ENCODE measurements around the gene ZFP90. TPM values are rescaled to one million over a fixed set of nuclear protein-coding genes. Genes with fewer than 3 reads are reported as not detected.
A peak's percentile ranks its signal among the peaks of the same experiment; 100 is the strongest.

ZFP90 gene
- total and polyA plus RNA-seq, 4 donors, result 2.1 to 18.9 (median 5.6) TPM

- Histone ChIP-seq H3K27ac (ENCODE audit: low read depth in 1 of 2, low read length in 2 of 2) (no peak overlapping the region), H3K9ac (ENCODE audit: low read depth in 1 of 2, low read length in 2 of 2) (no peak overlapping the region), H3K36me3 (ENCODE audit: control insufficient read depth in 4 of 4, insufficient read depth in 3 of 4, low read depth in 1 of 4, low read length in 3 of 4) (no peaks in the 10 kb centered on the region), H3K9me3 (ENCODE audit: control insufficient read depth in 4 of 4, low read length in 3 of 4) (peaks cover 40 to 73% (median 46%) of the 10 kb centered on the region in 4 donors), H3K27me3 (ENCODE audit: control insufficient read depth in 4 of 4, insufficient read depth in 4 of 4, low read length in 3 of 4) (no peaks in the 10 kb centered on the region), H3K4me1 (ENCODE audit: control insufficient read depth in 4 of 4, insufficient read depth in 4 of 4, low read length in 3 of 4) (no peaks in the 10 kb centered on the region), H3K4me3 (ENCODE audit: low read depth in 1 of 3, low read length in 3 of 3) (peak overlapping the region in 2 of 3 donors; percentile 29 to 46)
- DNase-seq (ENCODE audit: low spot score), result no peak
- WGBS, result 98% methylated on average over 3 of the region's 3 CpGs
- TF ChIP-seq YY1 (IDR thresholded peaks at IDR 0.05), result no peak
Measured at GRCh38 chr16:68575082-68575481, 36.0 kb downstream of the ZFP90 start.

- WGBS, result 94% methylated on average over 2 of the region's 2 CpGs
- no peak for TF ChIP-seq RAD21 (IDR thresholded peaks at IDR 0.05)
- no peak for TF ChIP-seq RXRA (IDR thresholded peaks at IDR 0.05)
- TF ChIP-seq ATF3 (IDR thresholded peaks at IDR 0.05), result no peak
- Histone ChIP-seq H3K9ac (ENCODE audit: low read depth in 1 of 2, low read length in 2 of 2) (no peak overlapping the region), H3K36me3 (ENCODE audit: control insufficient read depth in 4 of 4, insufficient read depth in 3 of 4, low read depth in 1 of 4, low read length in 3 of 4) (no peaks in the 10 kb centered on the region), H3K9me3 (ENCODE audit: control insufficient read depth in 4 of 4, low read length in 3 of 4) (peaks cover 26 to 55% (median 33%) of the 10 kb centered on the region in 4 donors), H3K4me3 (ENCODE audit: low read depth in 1 of 3, low read length in 3 of 3) (no peak overlapping the region), H3K27ac (ENCODE audit: low read depth in 1 of 2, low read length in 2 of 2) (no peak overlapping the region), H3K4me1 (ENCODE audit: control insufficient read depth in 4 of 4, insufficient read depth in 4 of 4, low read length in 3 of 4) (no peaks in the 10 kb centered on the region), H3K27me3 (ENCODE audit: control insufficient read depth in 4 of 4, insufficient read depth in 4 of 4, low read length in 3 of 4) (no peaks in the 10 kb centered on the region)
- DNase-seq (ENCODE audit: low spot score), result no peak
Measured at GRCh38 chr16:68577352-68577853, 38.3 kb downstream of the ZFP90 start.

GRCh38 chr16:68590201-68590994 lies 51.3 kb downstream of the ZFP90 start:
- Histone ChIP-seq H3K4me3 (ENCODE audit: low read depth in 1 of 3, low read length in 3 of 3) (no peak overlapping the region), H3K36me3 (ENCODE audit: control insufficient read depth in 4 of 4, insufficient read depth in 3 of 4, low read depth in 1 of 4, low read length in 3 of 4) (no peaks in the 10 kb centered on the region), H3K27me3 (ENCODE audit: control insufficient read depth in 4 of 4, insufficient read depth in 4 of 4, low read length in 3 of 4) (no peaks in the 10 kb centered on the region), H3K9me3 (ENCODE audit: control insufficient read depth in 4 of 4, low read length in 3 of 4) (peaks cover 0 to 4% (median 0%) of the 10 kb centered on the region in 4 donors), H3K9ac (ENCODE audit: low read depth in 1 of 2, low read length in 2 of 2) (no peak overlapping the region), H3K4me1 (ENCODE audit: control insufficient read depth in 4 of 4, insufficient read depth in 4 of 4, low read length in 3 of 4) (peaks cover 0 to 4% (median 0%) of the 10 kb centered on the region in 4 donors), H3K27ac (ENCODE audit: low read depth in 1 of 2, low read length in 2 of 2) (no peak overlapping the region)
- WGBS, result 21% methylated on average over 26 of the region's 26 CpGs
- TF ChIP-seq JUND (IDR thresholded peaks at IDR 0.05) (no peak), RXRA (IDR thresholded peaks at IDR 0.05) (no peak), SP1 (IDR thresholded peaks at IDR 0.05) (no peak), FOXA1 (IDR thresholded peaks at IDR 0.05) (no peak), GABPA (IDR thresholded peaks at IDR 0.05 in 1 of 2, conservative IDR thresholded peaks at IDR 0.05 in 1 of 2) (no peak), HNF4A (conservative IDR thresholded peaks at IDR 0.05) (no peak), ATF3 (IDR thresholded peaks at IDR 0.05) (no peak), YY1 (IDR thresholded peaks at IDR 0.05) (no peak), EGR1 (IDR thresholded peaks at IDR 0.05; ENCODE audit: low read depth in 2 of 2) (no peak), ZBTB33 (IDR thresholded peaks at IDR 0.05) (no peak), FOXA2 (IDR thresholded peaks at IDR 0.05) (no peak), RAD21 (IDR thresholded peaks at IDR 0.05) (peak; percentile 66 to 82), HNF4G (IDR thresholded peaks at IDR 0.05) (no peak), CTCF (IDR thresholded peaks at IDR 0.05; ENCODE audit: low read depth, low read length, missing input control) (peak; percentile 40)
- TF ChIP-seq, protein P1, sequence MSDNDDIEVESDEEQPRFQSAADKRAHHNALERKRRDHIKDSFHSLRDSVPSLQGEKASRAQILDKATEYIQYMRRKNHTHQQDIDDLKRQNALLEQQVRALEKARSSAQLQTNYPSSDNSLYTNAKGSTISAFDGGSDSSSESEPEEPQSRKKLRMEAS (IDR thresholded peaks at IDR 0.05), result no peak
- TF ChIP-seq, protein P2, sequence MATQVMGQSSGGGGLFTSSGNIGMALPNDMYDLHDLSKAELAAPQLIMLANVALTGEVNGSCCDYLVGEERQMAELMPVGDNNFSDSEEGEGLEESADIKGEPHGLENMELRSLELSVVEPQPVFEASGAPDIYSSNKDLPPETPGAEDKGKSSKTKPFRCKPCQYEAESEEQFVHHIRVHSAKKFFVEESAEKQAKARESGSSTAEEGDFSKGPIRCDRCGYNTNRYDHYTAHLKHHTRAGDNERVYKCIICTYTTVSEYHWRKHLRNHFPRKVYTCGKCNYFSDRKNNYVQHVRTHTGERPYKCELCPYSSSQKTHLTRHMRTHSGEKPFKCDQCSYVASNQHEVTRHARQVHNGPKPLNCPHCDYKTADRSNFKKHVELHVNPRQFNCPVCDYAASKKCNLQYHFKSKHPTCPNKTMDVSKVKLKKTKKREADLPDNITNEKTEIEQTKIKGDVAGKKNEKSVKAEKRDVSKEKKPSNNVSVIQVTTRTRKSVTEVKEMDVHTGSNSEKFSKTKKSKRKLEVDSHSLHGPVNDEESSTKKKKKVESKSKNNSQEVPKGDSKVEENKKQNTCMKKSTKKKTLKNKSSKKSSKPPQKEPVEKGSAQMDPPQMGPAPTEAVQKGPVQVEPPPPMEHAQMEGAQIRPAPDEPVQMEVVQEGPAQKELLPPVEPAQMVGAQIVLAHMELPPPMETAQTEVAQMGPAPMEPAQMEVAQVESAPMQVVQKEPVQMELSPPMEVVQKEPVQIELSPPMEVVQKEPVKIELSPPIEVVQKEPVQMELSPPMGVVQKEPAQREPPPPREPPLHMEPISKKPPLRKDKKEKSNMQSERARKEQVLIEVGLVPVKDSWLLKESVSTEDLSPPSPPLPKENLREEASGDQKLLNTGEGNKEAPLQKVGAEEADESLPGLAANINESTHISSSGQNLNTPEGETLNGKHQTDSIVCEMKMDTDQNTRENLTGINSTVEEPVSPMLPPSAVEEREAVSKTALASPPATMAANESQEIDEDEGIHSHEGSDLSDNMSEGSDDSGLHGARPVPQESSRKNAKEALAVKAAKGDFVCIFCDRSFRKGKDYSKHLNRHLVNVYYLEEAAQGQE (IDR thresholded peaks at IDR 0.05), result no peak
- peak; percentile 66 for DNase-seq (ENCODE audit: low spot score)
